ENCODE data around the gene SRBD1.

The SRBD1 gene

DNA sequence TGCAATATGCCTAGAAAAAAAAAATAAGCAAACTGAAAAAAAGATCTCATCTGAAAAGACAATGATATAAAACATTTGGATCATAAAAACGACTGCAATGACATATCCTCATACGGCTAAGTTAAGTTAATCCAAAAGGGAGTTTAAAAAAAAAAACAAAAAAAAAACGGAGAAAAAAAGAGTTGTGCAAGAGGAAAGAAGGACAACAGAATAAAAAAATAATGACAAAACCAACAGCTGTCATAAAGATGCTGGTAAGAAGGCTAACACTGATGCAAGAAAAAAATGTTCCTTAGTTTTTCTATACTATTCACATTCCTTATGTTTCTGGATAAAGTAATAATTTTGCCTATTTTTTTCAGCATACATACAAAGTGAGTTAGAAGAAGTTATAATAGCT lies 192.5 kb downstream of the SRBD1 start:
- DNase-seq (ENCODE audit: low read depth): no peak

DNA sequence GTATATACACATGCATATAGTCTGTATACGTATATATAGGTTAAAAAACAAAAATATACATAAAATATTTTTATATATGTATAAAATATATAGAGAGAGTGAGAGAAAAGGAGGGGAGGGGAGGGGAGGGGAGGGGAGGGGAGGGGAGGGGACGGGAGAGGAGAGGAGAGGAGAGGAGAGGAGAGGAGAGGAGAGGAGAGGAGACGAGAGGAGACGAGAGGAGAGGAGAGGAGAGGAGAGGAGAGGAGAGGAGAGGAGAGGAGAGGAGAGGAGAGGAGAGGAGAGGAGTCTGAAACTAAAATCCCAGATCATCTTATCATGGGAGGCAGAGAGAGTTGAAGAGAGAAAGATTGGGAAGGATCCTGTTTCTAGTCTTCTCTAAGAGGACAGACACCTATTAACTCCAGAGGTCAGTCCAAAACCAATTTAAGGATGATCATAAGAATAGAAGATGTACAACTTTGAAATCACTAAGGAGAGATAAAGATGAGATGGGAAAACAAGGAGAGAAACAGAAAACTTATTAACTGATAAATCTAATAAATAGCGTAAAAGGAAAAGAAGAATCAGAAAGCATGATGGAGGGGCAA lies 195.4 kb downstream of the SRBD1 start:
- no peak for DNase-seq (ENCODE audit: low read depth)

DNA sequence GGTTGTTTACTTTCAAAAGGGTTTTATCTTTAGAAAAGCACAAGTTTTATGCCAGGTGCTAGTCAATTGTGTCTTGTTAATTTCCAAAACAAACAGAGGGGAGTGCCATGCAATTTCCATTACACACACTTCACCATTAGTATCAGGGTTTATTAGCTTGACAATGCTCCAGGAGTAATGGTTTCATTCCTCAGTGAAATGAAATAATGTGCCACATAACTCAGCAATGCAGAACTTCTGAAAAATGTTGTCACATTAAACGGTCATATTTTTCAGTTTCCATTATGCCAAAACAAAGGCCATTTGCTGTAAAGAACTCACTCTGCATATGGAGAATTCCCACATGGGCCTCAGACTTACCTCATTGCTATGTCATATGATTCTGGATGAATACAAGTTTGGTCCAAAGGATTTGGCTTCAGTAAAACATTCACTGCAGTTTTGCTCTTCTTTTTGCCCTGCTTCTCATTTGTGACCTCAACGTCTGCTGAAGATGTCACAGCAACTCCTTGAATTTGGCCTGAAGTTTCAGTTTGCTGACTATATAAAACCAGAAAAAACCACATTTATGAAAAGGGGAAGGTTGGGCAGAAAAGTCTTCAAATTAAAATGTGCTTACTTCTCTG lies 198.2 kb downstream of the SRBD1 start:
- DNase-seq (ENCODE audit: low read depth): no peak

DNA sequence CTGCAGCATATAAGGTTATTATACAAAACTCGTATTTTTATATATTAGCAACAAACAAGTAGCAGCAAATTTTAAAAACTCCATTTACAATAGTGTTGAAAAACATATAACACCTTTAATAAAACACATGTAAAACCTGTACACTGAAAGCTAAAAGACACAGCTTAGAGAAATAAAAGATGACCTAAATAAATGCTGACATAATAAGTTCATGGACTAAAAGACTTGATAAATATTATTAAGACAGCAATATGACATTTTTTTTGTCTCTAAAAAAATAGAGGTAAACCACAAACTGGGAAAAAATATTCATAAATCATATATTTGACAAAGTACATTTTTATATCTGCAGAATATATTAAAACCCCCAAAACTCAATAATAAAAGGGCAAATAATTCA lies 201.4 kb downstream of the SRBD1 start:
- no peak for DNase-seq (ENCODE audit: low read depth)

DNA sequence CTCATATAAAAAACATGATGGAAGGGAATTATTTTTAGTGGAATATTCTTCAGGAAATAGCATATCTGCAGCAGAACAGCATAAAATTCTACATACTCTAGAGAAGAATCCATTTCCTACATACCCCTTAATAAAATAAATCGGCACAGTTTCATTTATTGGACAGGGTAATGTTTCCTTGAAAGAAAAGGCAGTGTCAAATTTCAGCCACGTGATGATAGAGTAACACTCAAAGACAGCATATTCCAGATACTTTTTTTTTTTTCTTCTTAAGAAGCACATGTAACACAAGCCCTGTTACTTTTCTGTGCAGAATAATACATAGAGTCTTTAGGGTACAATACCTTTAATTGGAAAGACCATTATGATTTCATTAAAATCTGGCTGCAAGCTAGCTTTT lies 204.4 kb downstream of the SRBD1 start:
- no peak for DNase-seq (ENCODE audit: low read depth)

GRCh38 chr2:45404807-45405297 lies 206.2 kb downstream of the SRBD1 start:
- no peak for DNase-seq (ENCODE audit: low read depth)

- DNase-seq (ENCODE audit: low read depth): no peak
Observed at GRCh38 chr2:45403036-45403435, 208.0 kb downstream of the SRBD1 start.

GRCh38 chr2:45401431-45401922 lies 209.6 kb downstream of the SRBD1 start:
- DNase-seq (ENCODE audit: low read depth): no peak

DNA sequence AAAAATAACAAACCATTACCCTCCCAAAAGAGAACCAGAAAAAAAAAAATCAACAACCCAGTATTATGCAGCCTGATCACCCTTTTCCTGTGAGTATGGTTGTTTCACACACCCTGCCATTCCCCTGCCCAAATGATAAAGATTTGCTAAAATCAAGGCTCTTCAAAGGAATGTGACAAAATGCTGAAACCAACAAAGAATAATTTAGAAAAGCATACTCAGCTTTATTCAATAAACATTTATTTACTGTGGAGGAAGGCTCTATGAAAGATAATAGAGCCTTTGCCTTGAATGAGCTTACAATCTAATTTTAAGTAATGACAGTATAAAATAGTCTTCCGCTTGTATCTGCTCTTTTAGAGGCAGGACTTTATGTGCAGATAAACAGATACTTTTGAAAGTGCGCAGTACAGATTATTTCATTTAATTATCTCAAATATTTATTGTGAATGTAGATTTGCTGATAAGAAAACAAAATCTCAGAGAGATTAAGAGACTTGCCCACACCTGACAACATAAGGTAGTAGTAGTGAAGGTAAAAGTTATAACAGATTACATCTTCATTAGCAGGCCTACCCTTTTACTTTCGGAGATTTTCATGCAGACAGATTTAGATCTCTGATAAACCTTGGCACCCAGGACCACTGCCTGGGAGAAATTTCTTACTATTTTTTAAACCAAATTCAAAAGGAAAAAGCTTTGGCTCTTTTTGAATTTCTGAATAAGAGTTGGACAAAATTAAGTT lies 211.9 kb downstream of the SRBD1 start:
- DNase-seq (ENCODE audit: low read depth): no peak

GRCh38 chr2:45397292-45397691 lies 213.8 kb downstream of the SRBD1 start:
- no peak for DNase-seq (ENCODE audit: low read depth)

DNA sequence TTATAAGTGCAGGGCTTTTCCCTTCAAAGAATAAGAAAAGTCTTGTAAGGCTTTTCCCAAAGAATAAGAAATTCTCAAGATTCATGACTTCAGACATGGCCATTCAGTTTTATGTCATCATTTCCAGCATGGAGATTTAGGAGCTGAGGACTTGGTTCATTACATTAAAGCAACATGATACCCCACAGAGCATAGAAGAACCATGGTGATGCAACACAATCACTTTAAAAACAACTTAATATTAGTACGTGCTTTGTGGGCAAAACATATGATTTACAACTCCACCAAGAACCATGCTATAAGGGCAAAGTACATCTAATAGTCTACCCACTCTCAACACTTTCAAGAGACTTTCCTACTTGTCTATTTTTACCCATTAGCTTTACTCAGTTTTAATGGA lies 214.4 kb downstream of the SRBD1 start:
- no peak for DNase-seq (ENCODE audit: low read depth)

DNA sequence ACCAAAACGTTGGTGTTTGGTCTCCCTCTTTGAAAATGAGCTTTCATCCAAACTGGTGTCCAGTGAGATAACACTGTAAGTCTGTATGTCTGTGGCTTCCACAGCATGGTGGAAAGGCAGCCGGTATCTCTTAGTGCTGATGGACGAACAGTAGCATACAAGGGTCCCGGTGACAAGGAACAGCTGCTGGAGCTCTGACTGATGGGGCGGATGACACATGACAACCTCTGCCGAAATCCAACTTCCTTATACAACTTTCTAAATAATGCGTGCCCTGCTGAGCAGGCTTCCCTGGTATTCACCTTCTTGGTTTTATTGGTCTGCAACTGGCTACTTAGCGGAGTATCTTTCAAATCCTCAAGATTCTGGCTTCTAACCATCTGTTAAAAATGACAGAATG lies 216.2 kb downstream of the SRBD1 start:
- DNase-seq (ENCODE audit: low read depth): no peak

DNA sequence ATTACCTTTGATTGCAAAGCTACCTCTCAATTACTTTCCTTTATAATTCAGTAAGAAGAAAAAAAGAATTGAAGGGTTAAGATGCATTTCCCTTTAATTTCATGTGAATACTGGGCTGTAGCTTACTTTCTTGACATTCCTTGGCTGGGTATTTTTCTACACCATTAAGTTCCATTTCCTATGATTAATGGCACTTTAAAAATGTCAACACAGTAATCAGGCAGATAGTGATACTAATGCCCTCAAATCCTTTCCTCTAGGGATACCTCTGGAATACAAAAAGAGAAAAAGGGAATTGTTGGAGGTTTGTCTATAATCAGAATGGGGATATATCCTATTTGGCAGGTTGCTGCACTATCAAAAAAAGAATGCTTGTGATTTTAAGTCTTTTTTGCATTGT lies 216.9 kb downstream of the SRBD1 start:
- DNase-seq (ENCODE audit: low read depth): no peak

DNA sequence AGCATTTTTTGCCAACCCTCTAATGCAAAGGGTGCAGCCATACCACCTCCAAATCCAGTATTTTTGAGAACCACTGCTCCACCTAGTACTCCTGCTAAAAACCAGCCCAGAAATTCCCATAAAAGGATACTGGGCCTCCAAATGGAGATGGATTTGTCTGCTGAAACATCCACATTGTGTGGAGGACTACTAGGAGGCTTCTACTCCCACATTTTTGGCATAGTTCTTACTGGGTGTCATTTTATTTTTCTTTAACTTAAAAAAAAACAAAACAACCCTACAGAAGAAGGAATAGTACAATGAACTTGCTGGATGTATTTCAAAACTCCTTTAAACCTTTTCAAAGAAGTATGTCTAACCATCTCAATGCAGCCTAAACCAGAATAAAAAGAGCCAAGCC lies 219.2 kb downstream of the SRBD1 start:
- no peak for DNase-seq (ENCODE audit: low read depth)

DNA sequence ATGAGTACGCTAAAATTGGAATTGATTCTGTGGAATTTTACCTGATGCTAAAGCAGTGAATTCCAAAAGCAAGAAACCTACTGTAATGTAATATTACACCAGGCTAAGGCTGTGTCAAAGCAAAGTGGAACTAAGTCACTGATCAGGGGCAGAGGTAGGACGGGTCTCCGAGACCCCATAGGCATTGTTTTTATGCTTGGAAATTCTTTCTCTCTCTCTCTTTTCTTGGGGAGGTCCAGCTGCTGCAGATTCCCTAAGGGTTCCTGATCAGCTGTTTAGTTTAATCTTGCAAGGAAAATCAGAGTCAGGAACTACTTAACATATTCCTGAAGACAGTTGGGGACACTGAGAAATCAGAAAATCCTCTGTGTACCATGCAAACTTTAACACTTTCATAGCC lies 220.2 kb downstream of the SRBD1 start:
- no peak for DNase-seq (ENCODE audit: low read depth)

GRCh38 chr2:45390441-45390840 lies 220.6 kb downstream of the SRBD1 start:
- no peak for DNase-seq (ENCODE audit: low read depth)

GRCh38 chr2:45388541-45389100 lies 222.4 kb downstream of the SRBD1 start:
- no peak for DNase-seq (ENCODE audit: low read depth)

- no peak for DNase-seq (ENCODE audit: low read depth)
Observed at GRCh38 chr2:45382744-45383143, 228.3 kb downstream of the SRBD1 start.

- DNase-seq (ENCODE audit: low read depth): peak; percentile 29
Observed at GRCh38 chr2:45380131-45380836, 230.8 kb downstream of the SRBD1 start.

- no peak for DNase-seq (ENCODE audit: low read depth)
Observed at GRCh38 chr2:45379399-45380087, 231.5 kb downstream of the SRBD1 start.

- no peak for DNase-seq (ENCODE audit: low read depth)
Observed at GRCh38 chr2:45373534-45373933, 237.5 kb downstream of the SRBD1 start.

DNA sequence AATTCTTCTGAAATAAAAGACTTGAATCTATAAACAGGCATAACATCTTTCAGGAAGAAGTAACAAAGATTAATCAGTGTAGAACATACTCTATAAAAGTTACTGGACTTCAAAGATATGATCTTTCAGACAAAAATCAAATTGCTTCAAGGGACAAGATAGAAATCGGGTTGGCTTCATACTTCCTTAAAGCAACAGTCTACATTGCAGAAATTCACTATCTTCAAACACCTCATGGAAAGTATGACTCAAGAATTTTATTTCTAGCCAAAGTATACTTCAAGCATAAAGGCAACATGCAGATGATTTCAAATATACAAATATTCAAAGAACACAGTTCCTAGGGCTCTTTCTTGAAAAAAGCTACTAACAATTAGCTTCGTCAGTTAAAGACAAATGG lies 240.7 kb downstream of the SRBD1 start:
- no peak for DNase-seq (ENCODE audit: low read depth)

Measured in HS-5 (cell line).